Vagina (tissue), 2 donors: ENCODE measurements around the gene SBF2.

Experiments
- POLR2A ChIP-seq, 2 donors: fragments of 450-650 bp; IDR thresholded peaks; one replicate each; pipeline ENCODE4 v1.6.1; 2017; ENCODE audit warnings: antibody characterized with exemption in 2 of 2, mild to moderate bottlenecking in 2 of 2, moderate library complexity in 2 of 2
- POLR2AphosphoS5 ChIP-seq, 2 donors: sonication (generic); formaldehyde crosslinking; IDR thresholded peaks; one replicate each; pipeline ENCODE4 v1.9.0; 2017; ENCODE audit warnings: antibody characterized with exemption in 2 of 2, mild to moderate bottlenecking in 2 of 2, low read depth in 1 of 2; ENCODE audit not compliant: insufficient read depth in 1 of 2

- TF ChIP-seq POLR2A (IDR thresholded peaks at IDR 0.05) (no peak), POLR2AphosphoS5 (IDR thresholded peaks at IDR 0.05; ENCODE audit: insufficient read depth in 1 of 2, low read depth in 1 of 2) (no peak)
These were observed 92.7 kb downstream of the SBF2 start for GRCh38 chr11:10201343-10201742.
